HEK293 (cell line): ENCODE data around the gene DRC3.

Experiments
- CTCF ChIA-PET: fragments of 350-600 bp; formaldehyde crosslinking; extraction: SDS; loops from one replicate; lab custom pipeline; 2021; ENCODE audit warnings: antibody characterized with exemption; lab: Yijun Ruan, JAX
- POLR2A ChIA-PET: fragments of 300-600 bp; formaldehyde crosslinking; extraction: SDS; loops from one replicate; lab custom pipeline; 2020; ENCODE audit warnings: antibody characterized with exemption, inconsistent platforms; lab: Yijun Ruan, JAX
- H3K27ac ChIP-seq: fragments of 200-500 bp; sonication (Bioruptor generic); 2 replicates; pipeline ENCODE4 v1.5.1; 2014; ENCODE audit warnings: low read depth, low read length, control low read depth, inconsistent platforms; ENCODE audit errors: extremely low read depth
- H3K36me3 ChIP-seq, 2 experiments: fragments of 200-500 bp in 1 of 2; sonication (Bioruptor generic) in 1 of 2; 1 replicate in 1 of 2; 2 replicates in 1 of 2; pipeline ENCODE4 v1.5.1; 2014 to 2017; ENCODE audit warnings: inconsistent platforms in 2 of 2, low read length in 2 of 2; ENCODE audit not compliant: control insufficient read depth in 2 of 2, insufficient read depth in 1 of 2
- H3K4me1 ChIP-seq: fragments of 200-500 bp; sonication (Bioruptor generic); 2 replicates; pipeline ENCODE4 v1.5.1; 2014; ENCODE audit warnings: mild to moderate bottlenecking, low read length, inconsistent platforms; ENCODE audit not compliant: control insufficient read depth, insufficient read depth
- H3K4me3 ChIP-seq: 2 replicates; pipeline ENCODE4 v1.5.1; 2011; ENCODE audit warnings: low read depth, mild to moderate bottlenecking, control low read depth, low read length, moderate library complexity
- H3K9me3 ChIP-seq: fragments of 200-500 bp; sonication (Bioruptor generic); 2 replicates; pipeline ENCODE4 v1.5.1; 2014; ENCODE audit warnings: low read depth, low read length, inconsistent platforms; ENCODE audit not compliant: control insufficient read depth, insufficient read depth
- KLF16 ChIP-seq: fragments of 450-650 bp; formaldehyde crosslinking; IDR thresholded peaks from 2 replicates; pipeline ENCODE4 v1.5.1; 2017; ENCODE audit warnings: missing biosample characterization, missing genetic modification characterization
- KLF9 ChIP-seq: fragments of 450-650 bp; formaldehyde crosslinking; IDR thresholded peaks from 2 replicates; pipeline ENCODE4 v1.5.1; 2016; ENCODE audit warnings: missing biosample characterization, missing genetic modification characterization, low read depth
- TCF7L2 ChIP-seq: IDR thresholded peaks from 2 replicates; pipeline ENCODE4 v1.6.1; 2011; ENCODE audit warnings: low read depth, mild to moderate bottlenecking, inconsistent platforms, low read length, moderate library complexity, borderline replicate concordance
- ZEB2 ChIP-seq: fragments of 450-650 bp; formaldehyde crosslinking; IDR thresholded peaks from 2 replicates; pipeline ENCODE4 v1.5.1; 2016; ENCODE audit warnings: missing biosample characterization, missing genetic modification characterization
- ZFP3 ChIP-seq: fragments of 450-650 bp; formaldehyde crosslinking; IDR thresholded peaks from 2 replicates; pipeline ENCODE4 v1.5.1; 2016; ENCODE audit warnings: low read depth, missing biosample characterization, missing genetic modification characterization
- ZNF138 ChIP-seq: fragments of 450-650 bp; formaldehyde crosslinking; IDR thresholded peaks from 2 replicates; pipeline ENCODE4 v1.5.1; 2016; ENCODE audit warnings: missing biosample characterization, missing genetic modification characterization, borderline replicate concordance
- ZNF146 ChIP-seq: fragments of 450-650 bp; formaldehyde crosslinking; IDR thresholded peaks from 2 replicates; pipeline ENCODE4 v1.5.1; 2016; ENCODE audit warnings: missing biosample characterization, missing genetic modification characterization
- ZNF169 ChIP-seq: fragments of 450-650 bp; formaldehyde crosslinking; IDR thresholded peaks from 2 replicates; pipeline ENCODE4 v1.5.1; 2016; ENCODE audit warnings: missing biosample characterization, missing genetic modification characterization
- ZNF223 ChIP-seq: fragments of 450-650 bp; formaldehyde crosslinking; IDR thresholded peaks from 2 replicates; pipeline ENCODE4 v1.5.1; 2016; ENCODE audit warnings: missing biosample characterization, missing genetic modification characterization
- ZNF274 ChIP-seq, 2 experiments: fragments of 200-500 bp in 1 of 2; fragments of 450-650 bp in 1 of 2; sonication (Bioruptor generic) in 1 of 2; formaldehyde crosslinking in 1 of 2; IDR thresholded peaks; 2 replicates each; pipeline versions ENCODE4 v1.5.1 to v1.6.1; 2014 to 2016; ENCODE audit warnings: borderline replicate concordance in 1 of 2, inconsistent platforms in 1 of 2, low read length in 1 of 2, missing biosample characterization in 1 of 2, missing genetic modification characterization in 1 of 2
- ZNF292 ChIP-seq: fragments of 450-650 bp; formaldehyde crosslinking; IDR thresholded peaks from 2 replicates; pipeline ENCODE4 v1.5.1; 2016; ENCODE audit warnings: low read depth, missing biosample characterization, missing genetic modification characterization, borderline replicate concordance
- ZNF404 ChIP-seq: fragments of 450-650 bp; formaldehyde crosslinking; IDR thresholded peaks from 2 replicates; pipeline ENCODE4 v1.5.1; 2017; ENCODE audit warnings: missing biosample characterization, missing genetic modification characterization
- ZNF510 ChIP-seq: fragments of 450-650 bp; formaldehyde crosslinking; IDR thresholded peaks from 2 replicates; pipeline ENCODE4 v1.5.1; 2018; ENCODE audit warnings: mild to moderate bottlenecking, missing genetic modification characterization, missing biosample characterization; ENCODE audit not compliant: insufficient replicate concordance
- ZNF596 ChIP-seq: fragments of 450-650 bp; IDR thresholded peaks from 2 replicates; pipeline ENCODE4 v1.5.0; 2018; ENCODE audit warnings: missing biosample characterization, mild to moderate bottlenecking, missing genetic modification characterization, moderate library complexity
- ZNF677 ChIP-seq: fragments of 450-650 bp; IDR thresholded peaks from 2 replicates; pipeline ENCODE4 v1.5.0; 2018; ENCODE audit warnings: missing biosample characterization, mild to moderate bottlenecking, missing genetic modification characterization, moderate library complexity
- ZNF791 ChIP-seq: fragments of 450-650 bp; formaldehyde crosslinking; IDR thresholded peaks from 2 replicates; pipeline ENCODE4 v1.5.1; 2016; ENCODE audit warnings: missing biosample characterization, missing genetic modification characterization
- ZSCAN4 ChIP-seq: fragments of 450-650 bp; formaldehyde crosslinking; IDR thresholded peaks from 2 replicates; pipeline ENCODE4 v1.5.1; 2017; ENCODE audit warnings: missing biosample characterization, missing genetic modification characterization
- ZSCAN5A ChIP-seq: fragments of 450-650 bp; formaldehyde crosslinking; IDR thresholded peaks from 2 replicates; pipeline ENCODE4 v1.5.1; 2016; ENCODE audit warnings: missing biosample characterization, missing genetic modification characterization
- TF ChIP-seq, protein P1 (sequence below): fragments of 450-650 bp; formaldehyde crosslinking; IDR thresholded peaks from 2 replicates; pipeline ENCODE4 v1.5.1; 2016; ENCODE audit warnings: missing biosample characterization, missing genetic modification characterization

DRC3 gene

GRCh38 chr17:17976931-17977570 is 4.4 kb downstream of the DRC3 start:
- H3K4me3 ChIP-seq = no peak overlapping the region
- H3K27ac ChIP-seq = no peak overlapping the region
- CTCF ChIA-PET = interaction anchor here (1.2 kb wide), 1 partner anchor 8 kb away, joined by 4 read pairs; no protein-coding TSS in a partner anchor
- H3K9me3 ChIP-seq = no peaks in the 10 kb centered on the region
- H3K36me3 ChIP-seq = no peaks in the 10 kb centered on the region
- POLR2A ChIA-PET = interaction anchor here (0.6 kb wide), 1 partner anchor 25 kb away, joined by 3 read pairs; no protein-coding TSS in a partner anchor
- TF ChIP-seq KLF16 (tag by site-specific recombination) (no peak), ZNF223 (tag by site-specific recombination) (no peak), ZNF404 (tag by site-specific recombination) (no peak), ZEB2 (tag by site-specific recombination) (no peak), ZNF510 (tag by site-specific recombination) (no peak), ZNF138 (tag by site-specific recombination) (no peak), ZNF292 (no peak), ZNF146 (tag by site-specific recombination) (no peak), ZSCAN4 (tag by site-specific recombination) (no peak), TCF7L2 (no peak), ZNF596 (tag by site-specific recombination) (no peak), ZSCAN5A (tag by site-specific recombination) (no peak), ZNF274 (IDR thresholded peaks at IDR 0.05; ENCODE audit: low read length) (no peak), ZNF274 (tag by site-specific recombination; IDR thresholded peaks at IDR 0.05; ENCODE audit: borderline replicate concordance) (no peak), KLF9 (tag by site-specific recombination) (no peak), ZNF169 (tag by site-specific recombination) (no peak), ZNF677 (tag by site-specific recombination) (no peak), ZNF791 (tag by site-specific recombination) (no peak), ZFP3 (tag by site-specific recombination) (no peak)
- TF ChIP-seq, protein P1, sequence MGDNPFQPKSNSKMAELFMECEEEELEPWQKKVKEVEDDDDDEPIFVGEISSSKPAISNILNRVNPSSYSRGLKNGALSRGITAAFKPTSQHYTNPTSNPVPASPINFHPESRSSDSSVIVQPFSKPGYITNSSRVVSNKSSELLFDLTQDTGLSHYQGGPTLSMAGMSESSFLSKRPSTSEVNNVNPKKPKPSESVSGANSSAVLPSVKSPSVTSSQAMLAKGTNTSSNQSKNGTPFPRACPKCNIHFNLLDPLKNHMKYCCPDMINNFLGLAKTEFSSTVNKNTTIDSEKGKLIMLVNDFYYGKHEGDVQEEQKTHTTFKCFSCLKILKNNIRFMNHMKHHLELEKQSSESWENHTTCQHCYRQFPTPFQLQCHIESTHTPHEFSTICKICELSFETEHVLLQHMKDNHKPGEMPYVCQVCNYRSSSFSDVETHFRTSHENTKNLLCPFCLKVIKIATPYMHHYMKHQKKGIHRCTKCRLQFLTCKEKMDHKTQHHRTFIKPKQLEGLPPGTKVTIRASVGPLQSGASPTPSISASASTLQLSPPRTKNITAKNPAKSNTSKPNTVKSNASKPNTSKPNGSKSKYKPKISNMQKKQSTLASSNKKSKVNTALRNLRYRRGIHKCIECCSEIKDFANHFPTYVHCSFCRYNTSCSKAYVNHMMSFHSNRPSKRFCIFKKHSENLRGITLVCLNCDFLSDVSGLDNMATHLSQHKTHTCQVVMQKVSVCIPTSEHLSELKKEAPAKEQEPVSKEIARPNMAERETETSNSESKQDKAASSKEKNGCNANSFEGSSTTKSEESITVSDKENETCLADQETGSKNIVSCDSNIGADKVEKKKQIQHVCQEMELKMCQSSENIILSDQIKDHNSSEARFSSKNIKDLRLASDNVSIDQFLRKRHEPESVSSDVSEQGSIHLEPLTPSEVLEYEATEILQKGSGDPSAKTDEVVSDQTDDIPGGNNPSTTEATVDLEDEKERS = no peak
- H3K4me1 ChIP-seq = peaks cover 4% of the 10 kb centered on the region; the same call in 1 of the 2 replicates
